ENCODE results near the gene RPL5.

The RPL5 gene

DNA sequence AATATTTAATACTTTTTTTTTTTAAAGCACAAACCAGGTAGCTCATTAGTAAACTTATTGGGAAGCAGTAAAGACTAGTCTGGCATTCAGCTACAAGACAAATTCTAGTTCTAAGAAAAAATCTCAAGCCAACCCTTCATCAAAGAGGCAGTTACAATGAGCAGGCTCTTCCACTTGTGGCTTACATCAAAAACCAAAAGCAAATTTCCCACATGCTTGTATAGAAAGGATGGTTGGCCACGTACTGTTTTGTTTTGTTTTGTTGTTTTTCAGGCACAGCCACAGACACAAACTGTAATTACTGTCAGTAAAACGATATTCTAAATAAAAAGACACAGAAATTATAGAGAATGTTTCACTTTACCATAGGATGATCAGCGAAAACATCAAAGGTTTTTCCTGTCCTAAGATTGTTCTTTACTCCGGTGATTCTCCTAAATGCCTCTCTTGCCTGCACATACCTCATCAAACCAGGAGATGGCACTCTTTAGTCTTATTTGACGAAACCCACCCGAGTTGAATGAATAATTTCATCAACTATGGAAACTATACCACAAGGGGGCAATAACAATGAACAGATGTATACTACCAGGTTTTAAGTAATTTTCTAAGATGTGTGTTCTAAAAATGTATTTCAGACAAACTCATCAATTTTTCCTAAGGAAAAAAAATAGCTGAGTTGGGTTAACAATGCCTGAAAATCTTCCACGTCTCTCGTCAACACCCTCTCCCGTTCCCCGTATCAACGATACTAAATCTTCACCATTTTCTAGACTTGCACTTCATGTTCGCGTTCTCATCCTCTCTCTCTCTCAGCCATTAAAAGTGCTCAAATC lies 26.9 kb downstream of the RPL5 start:
- no peak for DNase-seq

DNA sequence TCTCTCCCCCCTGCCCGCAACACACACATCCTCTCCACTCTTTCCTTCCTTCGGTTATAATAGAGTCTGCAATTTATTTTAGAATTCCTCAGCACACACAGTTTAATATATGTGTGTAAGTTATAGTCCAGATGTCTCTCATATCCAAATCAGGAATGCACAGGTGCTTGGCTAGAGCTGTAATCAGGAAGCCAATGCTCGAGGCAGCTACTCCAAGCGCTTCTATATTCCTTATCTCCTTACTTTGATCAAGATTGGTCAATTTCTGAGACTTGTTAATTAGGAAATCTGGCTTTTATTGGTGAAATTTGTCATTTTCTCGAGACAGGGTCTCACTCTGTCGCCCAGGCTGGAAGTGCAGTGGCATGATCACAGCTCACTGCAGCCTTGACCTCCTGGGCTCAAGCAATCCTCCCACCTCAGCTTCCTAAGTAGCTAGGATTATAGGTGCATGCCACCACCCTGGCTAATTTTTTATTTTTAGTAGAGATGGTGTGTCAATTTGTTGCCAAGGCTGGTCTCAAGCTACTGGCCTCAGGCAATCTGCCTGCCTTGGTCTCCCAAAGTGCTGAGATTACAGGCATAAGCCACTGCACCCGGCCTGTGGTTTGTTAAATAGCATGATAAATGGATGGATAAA lies 27.7 kb downstream of the RPL5 start:
- no peak for DNase-seq

DNA sequence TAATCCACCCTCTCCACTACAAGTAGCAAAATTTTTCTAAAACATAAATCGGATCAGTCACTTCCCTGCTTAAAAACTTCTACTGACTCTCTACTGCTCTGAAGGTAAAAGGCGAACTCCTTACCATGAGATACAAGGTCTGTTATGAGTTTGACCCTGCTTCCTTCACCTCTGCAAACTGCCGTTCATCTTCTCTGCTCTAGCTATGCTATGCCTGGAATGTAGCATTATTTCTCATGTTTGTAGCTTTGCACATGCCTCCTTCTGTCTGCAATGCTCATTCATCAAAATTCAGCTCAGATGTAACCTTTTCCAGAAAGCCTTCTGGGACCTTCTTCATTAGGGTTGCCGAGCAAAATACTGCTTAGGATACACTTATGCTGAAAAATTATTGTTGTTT lies 30.8 kb downstream of the RPL5 start:
- DNase-seq, result no peak

DNA sequence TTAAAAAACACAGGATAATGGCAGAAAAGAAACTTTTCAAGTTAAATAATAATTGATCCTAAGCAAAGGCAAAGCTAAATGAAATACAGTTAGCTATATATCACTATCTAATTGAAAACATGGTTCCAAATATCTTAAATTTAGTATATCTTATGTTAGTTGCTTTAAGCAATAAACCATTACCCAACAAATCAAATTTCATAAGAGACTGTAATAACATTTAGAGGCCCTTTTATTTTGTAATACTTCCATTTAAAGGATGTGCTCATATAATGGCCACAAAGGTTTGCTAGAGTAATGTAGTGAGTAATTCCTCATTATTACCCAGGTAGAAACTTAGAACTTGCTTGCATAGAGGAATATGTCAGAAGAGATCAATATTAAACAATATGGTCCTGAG lies 32.3 kb downstream of the RPL5 start:
- no peak for DNase-seq

DNA sequence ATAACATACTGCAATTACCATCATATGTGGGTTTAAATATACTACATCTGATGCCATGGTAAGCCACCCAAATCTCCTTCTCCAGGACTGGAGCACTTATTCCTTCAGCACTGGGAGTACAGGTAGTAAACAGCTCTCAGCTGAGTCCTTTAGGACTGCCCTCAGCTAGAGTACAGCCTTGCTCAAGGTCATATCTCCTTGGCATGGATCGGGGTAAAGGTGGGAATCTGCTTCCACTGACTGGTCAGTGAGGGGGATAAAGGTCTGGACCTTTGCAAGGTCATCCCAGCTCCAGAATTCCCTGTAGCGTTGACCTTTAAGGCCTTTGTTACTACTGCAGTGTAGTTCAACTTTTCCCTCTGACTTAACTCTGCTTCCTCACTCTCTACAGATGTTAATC lies 38.8 kb downstream of the RPL5 start:
- no peak for DNase-seq

DNA sequence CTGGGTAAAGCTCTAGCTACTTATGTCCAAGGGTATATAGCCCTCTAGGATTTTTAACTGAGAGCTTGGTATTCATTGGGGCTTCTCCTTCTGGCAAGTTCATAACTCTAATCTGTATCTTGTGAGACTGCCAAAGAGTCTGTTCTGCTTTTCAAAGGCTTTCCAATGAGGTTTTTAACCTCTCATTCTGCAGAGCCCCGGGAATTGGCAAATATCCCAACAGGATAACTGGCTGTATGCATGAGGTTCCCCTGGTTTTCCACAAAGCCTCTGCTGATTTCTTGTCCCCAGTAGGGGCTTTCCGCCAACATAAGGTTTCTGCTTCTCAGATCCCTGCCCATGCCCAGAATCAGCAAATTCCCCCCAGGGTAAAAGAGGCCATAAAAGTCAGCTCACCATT lies 40.9 kb downstream of the RPL5 start:
- DNase-seq, result no peak

DNA sequence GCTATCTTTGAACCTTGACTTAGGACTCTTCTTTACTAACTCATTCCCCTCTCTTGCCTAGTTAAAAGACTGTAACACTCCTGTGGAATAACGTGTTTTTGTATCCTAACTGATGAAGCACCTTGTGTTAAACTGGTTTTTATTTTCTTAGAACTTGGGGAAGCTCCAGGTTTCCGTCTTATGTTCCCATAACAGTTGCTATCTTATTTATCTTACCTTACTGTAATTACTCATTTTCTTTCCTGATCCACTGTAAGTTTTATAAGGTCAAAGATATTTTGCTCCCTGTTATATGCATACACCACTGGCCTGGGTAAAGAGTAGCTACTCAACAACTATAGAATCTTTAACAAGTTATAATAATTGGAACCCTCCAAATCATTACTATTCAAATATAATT lies 43.1 kb downstream of the RPL5 start:
- DNase-seq, result no peak

DNA sequence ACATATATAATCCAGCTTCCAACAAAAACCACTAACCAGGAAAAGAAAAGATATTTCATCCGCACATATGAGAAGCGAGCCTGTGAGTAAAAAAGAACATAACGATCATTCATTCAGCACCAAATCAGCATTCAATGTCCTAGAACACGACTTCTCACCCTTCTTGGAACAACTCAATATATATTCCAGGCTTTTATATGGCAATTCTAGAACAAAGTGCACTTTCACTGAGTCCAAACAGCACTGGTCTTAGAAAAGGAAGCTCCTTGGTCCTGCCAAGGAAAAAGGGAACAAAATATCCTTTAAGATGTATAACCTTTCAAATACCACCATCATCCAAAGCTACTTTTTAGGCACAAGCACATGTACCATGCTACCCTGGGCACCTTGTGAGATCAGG lies 44.5 kb downstream of the RPL5 start:
- no peak for DNase-seq

DNA sequence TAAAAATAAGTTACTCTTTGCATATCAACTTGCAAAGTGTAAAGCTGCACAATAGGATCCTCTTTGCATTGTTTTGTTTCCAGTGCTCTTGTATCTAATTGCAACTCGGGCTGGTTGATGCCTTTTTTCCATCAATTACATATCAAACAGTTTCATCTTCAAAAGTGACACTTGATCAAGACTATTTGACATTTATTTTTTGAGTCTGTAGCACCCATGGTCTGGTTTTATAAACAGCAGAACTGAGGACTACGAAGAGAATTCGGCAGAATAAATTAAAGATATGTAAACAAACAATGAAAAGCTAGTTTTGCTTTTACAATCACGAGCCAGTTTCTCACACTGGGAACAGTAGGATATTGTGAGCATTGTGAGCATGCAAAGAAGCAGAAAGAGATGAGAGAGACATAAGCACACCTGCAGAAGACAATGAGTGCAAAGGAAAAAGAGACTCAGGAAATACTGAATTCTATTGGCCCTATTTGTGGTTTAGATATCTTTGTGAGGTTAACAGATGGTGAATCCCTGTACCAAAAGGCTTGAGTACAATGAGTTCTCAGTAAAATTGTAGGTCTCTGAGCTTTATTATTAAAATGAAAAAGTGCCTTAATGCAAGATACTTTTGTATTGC lies 45.4 kb downstream of the RPL5 start:
- DNase-seq, result no peak

DNA sequence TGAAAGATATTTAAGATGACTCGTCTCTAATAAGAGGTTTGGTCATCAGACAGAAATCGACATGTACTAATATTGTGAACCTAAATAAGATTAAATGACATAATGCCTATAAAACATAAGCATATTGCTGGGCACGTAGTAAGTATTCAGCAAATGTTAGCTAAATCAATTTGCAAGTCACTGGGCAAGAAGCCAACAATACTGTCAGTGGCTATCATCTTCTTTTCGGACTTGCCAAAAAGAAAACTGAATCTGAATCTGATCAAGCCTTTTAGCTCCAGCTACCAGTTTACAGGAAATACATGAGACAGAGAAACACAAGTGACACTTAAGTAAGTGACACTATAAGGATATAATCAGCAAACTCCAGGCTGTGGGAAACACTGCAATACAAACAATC lies 46.0 kb downstream of the RPL5 start:
- DNase-seq, result no peak

DNA sequence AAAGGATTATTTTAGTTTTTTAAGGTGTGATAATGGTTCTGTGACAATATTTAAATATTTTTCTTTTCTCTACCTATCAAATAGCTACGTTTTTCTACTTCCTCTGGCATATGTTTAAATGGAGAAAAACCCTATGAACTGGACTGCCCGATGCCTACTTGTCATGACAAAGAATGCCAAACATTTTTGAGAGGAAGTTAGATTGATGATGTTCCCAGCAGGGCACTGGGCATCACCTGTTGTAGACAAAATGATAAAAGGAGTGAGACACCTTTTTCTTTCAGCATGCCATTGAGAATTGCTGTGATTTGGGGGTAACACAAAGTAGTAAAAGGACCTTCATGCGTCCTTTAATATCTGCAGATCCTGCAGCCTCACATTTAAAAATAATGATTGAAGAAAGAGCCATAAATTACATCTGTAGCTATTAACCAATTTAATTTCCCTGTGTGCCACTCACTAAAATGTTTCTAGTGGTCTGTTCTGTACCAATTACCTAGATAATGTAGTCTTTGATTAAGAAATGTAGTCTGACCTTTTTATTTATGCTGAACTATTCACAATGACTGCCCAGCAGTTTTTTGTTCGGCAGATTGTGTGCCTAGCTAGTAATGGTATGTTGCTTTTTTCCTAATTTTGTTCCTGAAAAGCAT lies 47.6 kb downstream of the RPL5 start:
- no peak for DNase-seq

DNA sequence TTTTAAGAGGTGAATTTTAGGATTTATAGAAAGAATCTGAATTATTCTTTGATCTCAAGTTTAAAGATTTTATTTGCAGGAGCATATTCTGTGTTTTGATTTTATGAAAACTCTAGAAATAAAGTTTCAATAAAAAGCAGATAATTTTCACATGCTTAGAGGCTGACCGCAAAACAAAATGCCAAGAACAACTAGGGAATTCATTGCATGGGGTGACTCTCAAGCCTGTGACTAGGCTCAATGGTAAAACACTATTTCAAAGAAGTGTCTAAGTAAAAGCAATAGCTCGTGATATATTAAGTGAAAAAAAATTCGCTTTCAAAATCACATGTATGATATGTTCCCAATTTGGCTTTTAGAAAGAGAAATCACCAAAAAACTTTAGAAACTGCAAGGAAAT lies 49.6 kb downstream of the RPL5 start:
- DNase-seq, result no peak

DNA sequence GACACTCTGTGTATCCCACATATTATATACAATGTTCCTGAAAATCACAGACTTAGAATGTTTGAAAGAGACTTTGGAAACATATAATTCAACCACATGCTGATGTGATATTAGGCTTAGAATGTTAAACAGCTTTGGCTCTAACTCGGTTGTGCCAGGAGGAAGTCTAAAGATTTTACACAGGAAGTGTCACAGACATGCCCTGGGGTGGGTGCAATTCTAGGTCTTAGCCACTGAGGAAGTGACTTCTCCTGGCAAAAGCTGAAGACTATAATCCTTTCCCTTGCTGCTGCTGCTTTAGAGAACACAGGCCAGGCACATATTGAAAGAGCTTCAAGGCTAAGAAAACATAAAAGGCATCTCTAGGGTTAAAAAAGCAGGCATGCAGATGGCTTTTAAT lies 51.0 kb downstream of the RPL5 start:
- DNase-seq, result no peak

DNA sequence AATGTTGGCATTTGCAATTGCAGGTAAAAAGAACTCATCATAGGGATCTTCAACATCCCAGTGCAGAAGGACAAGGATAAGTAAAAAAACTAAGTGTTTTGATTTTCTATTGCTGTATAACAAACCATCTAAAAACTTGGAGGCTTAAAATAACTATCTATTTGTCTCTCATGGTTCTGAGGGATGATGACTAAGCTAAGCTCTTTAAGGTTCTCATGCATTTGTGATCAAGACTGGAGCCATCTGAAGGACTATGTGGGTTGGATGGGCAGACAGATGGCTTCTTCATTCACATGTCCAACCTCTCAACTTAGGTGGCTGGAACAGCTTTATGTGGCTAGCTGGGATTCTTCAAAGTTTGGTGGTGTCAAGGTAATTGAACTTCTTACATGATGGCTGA lies 51.5 kb downstream of the RPL5 start:
- no peak for DNase-seq

DNA sequence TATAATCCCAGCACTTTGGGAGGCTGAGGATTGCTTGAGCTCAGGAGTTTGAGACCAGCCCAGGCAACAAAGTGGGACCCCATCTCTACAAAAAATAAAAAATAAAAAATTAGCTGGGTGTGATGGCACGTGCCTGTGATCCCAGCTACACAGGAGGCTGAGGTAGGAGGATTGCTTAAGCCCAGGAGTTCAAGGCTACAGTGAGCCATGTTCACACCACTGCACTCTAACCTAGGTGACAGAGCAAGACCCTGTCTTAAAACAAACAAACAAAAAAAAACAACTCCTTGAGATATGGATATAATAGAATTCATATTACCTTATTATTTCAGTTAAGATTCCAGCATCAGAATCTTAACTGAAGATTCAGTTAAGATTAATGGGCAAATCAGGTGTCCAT lies 52.4 kb downstream of the RPL5 start:
- no peak for DNase-seq

DNA sequence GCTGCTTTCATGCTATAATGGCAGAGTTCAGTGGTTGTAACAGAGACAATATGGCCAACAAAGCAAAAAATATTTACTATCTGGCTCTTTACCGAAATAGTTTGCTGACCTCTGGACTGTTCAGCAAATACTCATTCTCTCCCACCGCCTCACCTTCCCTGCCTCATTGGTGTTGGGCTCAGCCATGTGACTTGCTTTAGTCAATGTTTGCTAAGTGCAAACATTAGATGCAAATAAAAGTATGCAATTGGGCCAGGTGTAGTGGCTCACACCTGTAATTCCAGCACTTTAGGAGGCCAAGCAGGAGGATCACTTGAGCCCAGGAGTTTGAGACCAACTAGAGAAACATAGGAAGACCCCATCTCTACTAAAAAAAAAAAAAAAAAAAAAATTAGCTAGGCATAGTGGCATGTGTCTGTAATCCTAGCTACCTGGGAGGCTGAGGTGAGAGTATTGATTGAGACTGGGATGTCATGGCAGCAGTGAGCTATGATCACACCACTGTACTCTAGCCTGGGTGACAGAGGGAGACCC lies 55.1 kb downstream of the RPL5 start:
- DNase-seq, result no peak

DNA sequence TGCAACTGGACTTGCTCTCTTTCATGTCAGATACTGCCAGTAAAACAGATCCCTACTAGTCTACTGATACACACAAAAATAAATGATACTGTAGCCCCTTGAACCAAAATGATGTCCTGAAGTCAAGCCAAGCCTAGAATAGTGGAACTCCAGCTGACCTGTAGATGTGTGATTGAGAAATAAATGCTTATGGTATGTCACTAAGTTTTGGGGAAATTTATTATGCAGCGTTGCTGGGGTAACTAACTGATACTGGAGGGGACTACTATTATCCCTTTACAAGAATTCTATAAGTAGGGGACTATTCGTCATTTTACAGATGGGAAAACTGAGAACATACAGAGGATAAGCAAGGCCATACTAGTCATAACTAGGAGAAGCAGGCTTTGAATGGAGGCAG lies 55.6 kb downstream of the RPL5 start:
- DNase-seq, result no peak

Measured in activated gamma-delta T cell (primary cell).